Measurements from ENCODE around the gene CFD. TPM values are rescaled to one million over a fixed set of nuclear protein-coding genes. Genes with fewer than 3 reads are reported as not detected.

CFD gene
- polyA plus RNA-seq, 1 of the 3 experiments (the other 2 are of a cell fraction), result 2.5 TPM

DNA sequence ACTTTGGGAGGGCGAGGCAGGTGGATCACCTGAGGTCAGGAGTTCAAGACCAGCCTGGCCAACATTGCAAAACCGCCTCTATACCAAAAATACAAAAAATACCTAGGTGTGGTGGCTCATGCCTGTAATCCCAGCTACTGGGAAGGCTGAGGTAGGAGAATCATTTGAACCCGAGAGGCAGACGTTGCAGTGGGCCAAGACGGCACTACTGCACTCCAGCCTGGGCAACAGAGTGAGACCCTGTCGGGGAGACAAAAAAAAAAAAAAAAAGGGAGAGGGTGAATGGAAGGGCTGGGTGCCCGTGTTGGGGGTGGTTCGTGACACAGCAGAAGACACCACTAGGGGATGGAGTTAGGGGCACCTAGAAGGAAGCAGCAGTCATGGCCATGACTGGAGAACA, 10.8 kb downstream of the CFD start:
- peaks cover 22% of the 10 kb centered on the region for H3F3A ChIP-seq (replicated peaks; ENCODE audit: insufficient read depth)
- H3K9ac ChIP-seq, result no peak overlapping the region
- TF ChIP-seq CHD2 (IDR thresholded peaks at IDR 0.05; ENCODE audit: low read length, partially characterized antibody), result no peak
- TF ChIP-seq YY1 (IDR thresholded peaks at IDR 0.05; ENCODE audit: low read depth), result no peak
- no peak for TF ChIP-seq NRF1 (IDR thresholded peaks at IDR 0.05; ENCODE audit: low read depth, low read length)
- TF ChIP-seq TAF1 (IDR thresholded peaks at IDR 0.05; ENCODE audit: borderline replicate concordance, low read depth, low read length), result no peak
- TF ChIP-seq, protein P1, sequence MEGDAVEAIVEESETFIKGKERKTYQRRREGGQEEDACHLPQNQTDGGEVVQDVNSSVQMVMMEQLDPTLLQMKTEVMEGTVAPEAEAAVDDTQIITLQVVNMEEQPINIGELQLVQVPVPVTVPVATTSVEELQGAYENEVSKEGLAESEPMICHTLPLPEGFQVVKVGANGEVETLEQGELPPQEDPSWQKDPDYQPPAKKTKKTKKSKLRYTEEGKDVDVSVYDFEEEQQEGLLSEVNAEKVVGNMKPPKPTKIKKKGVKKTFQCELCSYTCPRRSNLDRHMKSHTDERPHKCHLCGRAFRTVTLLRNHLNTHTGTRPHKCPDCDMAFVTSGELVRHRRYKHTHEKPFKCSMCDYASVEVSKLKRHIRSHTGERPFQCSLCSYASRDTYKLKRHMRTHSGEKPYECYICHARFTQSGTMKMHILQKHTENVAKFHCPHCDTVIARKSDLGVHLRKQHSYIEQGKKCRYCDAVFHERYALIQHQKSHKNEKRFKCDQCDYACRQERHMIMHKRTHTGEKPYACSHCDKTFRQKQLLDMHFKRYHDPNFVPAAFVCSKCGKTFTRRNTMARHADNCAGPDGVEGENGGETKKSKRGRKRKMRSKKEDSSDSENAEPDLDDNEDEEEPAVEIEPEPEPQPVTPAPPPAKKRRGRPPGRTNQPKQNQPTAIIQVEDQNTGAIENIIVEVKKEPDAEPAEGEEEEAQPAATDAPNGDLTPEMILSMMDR (IDR thresholded peaks at IDR 0.05), result no peak
- no peak for TF ChIP-seq FOXM1 (IDR thresholded peaks at IDR 0.05; ENCODE audit: low read depth)
- TF ChIP-seq TEAD4 (IDR thresholded peaks at IDR 0.05; ENCODE audit: borderline replicate concordance, insufficient read depth), result no peak
- H3K4me3 ChIP-seq (ENCODE audit: low read depth in 2 of 2, low read length in 1 of 2), result no peak overlapping the region
- ChIA-PET CTCF (interaction anchor here (0.9 to 1.3 kb wide), 2 partner anchors 14 to 112 kb away, joined by 3 to 5 read pairs; no protein-coding TSS in a partner anchor), POLR2A (no interaction called here)
- no peak for DNase-seq
- H3K27me3 ChIP-seq (ENCODE audit: insufficient read depth), result no peaks in the 10 kb centered on the region
- peaks cover 4 to 16% of the 10 kb centered on the region in 2 experiments; a peak in 2 of 4 replicates for H3K4me1 ChIP-seq (ENCODE audit: control insufficient read depth in 1 of 2, insufficient read depth in 2 of 2, low read depth in 1 of 2, low read length in 1 of 2)
- no peak overlapping the region for H2AFZ ChIP-seq (ENCODE audit: low read depth)
- H3K4me2 ChIP-seq, result no peak overlapping the region
- no peaks in the 10 kb centered on the region for H3K9me3 ChIP-seq
- WGBS (ENCODE audit: low lambda C conversion rate), result 96% methylated on average over 7 of the region's 8 CpGs
- no peaks in the 10 kb centered on the region for H4K20me1 ChIP-seq (ENCODE audit: insufficient read depth)
- H3K27ac ChIP-seq (ENCODE audit: low read depth in 2 of 2, low read length in 1 of 2), result peak overlapping the region in 1 of 2 experiments; percentile 67; a peak in 1 of 4 replicates
- no peaks in the 10 kb centered on the region for H3K79me2 ChIP-seq (ENCODE audit: insufficient read depth)
- no peaks in the 10 kb centered on the region for H3K9me2 ChIP-seq
- peaks cover 3 to 36% of the 10 kb centered on the region in 2 experiments for H3K36me3 ChIP-seq (replicated peaks in 1 of 2; ENCODE audit: control insufficient read depth in 1 of 2, insufficient read depth in 2 of 2, low read length in 1 of 2)

DNA sequence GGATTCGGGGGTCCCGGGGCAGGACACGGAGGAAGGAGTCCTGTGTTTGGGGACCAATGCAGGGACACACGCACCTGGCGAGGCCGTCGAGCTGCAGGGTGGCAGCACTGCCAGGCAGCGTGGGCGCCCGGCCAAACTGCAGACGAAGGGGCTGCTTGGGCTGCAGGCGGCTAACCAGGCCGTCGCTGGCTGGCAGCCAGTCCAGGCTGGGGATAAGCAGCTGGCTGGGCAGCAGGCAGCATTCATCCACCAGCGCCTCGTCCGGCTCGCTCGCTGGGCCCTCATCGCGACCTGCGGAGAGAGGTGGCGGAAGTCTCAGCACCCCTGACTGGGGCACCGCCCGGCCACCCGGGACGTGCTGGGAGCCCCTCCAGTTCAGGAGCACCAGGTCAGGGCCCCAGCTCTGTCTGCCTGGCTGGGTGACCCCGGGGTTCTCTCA, 11.5 kb downstream of the CFD start:
- CTCF ChIA-PET, result interaction anchor here (0.9 to 1.3 kb wide), 4 partner anchors 14 to 112 kb away, joined by 3 to 5 read pairs (median 3); no protein-coding TSS in a partner anchor
- Histone ChIP-seq H3K9me2 (no peaks in the 10 kb centered on the region), H4K20me1 (ENCODE audit: insufficient read depth) (no peaks in the 10 kb centered on the region), H3K4me2 (no peak overlapping the region), H3K79me2 (ENCODE audit: insufficient read depth) (no peaks in the 10 kb centered on the region), H3F3A (replicated peaks; ENCODE audit: insufficient read depth) (peaks cover 22% of the 10 kb centered on the region), H3K4me3 (ENCODE audit: low read depth in 2 of 2, low read length in 1 of 2) (no peak overlapping the region), H3K9ac (no peak overlapping the region), H3K27me3 (ENCODE audit: insufficient read depth) (no peaks in the 10 kb centered on the region), H2AFZ (ENCODE audit: low read depth) (no peak overlapping the region), H3K27ac (ENCODE audit: low read depth in 2 of 2, low read length in 1 of 2) (peak overlapping the region in 1 of 2 experiments; percentile 76; a peak in 2 of 4 replicates), H3K4me1 (ENCODE audit: control insufficient read depth in 1 of 2, insufficient read depth in 2 of 2, low read depth in 1 of 2, low read length in 1 of 2) (peaks cover 4 to 16% of the 10 kb centered on the region in 2 experiments; a peak in 2 of 4 replicates), H3K36me3 (replicated peaks in 1 of 2; ENCODE audit: control insufficient read depth in 1 of 2, insufficient read depth in 2 of 2, low read length in 1 of 2) (peaks cover 3 to 40% of the 10 kb centered on the region in 2 experiments), H3K9me3 (no peaks in the 10 kb centered on the region)
- POLR2A ChIA-PET, result interaction anchor here (0.7 kb wide), 1 partner anchor 8 kb away, joined by 3 read pairs; no protein-coding TSS in a partner anchor
- TF ChIP-seq RAD21 (IDR thresholded peaks at IDR 0.05; ENCODE audit: low read length) (peak; percentile 13; the same call in 1 of the 2 replicates), IRF3 (IDR thresholded peaks at IDR 0.05; ENCODE audit: low read depth, low read length) (no peak), RXRA (IDR thresholded peaks at IDR 0.05; ENCODE audit: borderline replicate concordance, low read depth) (no peak), NFIC (IDR thresholded peaks at IDR 0.05; ENCODE audit: borderline replicate concordance) (no peak), SMC3 (IDR thresholded peaks at IDR 0.05; ENCODE audit: low read depth, low read length) (peak; percentile 7; the same call in 1 of the 2 replicates), TEAD4 (IDR thresholded peaks at IDR 0.05; ENCODE audit: borderline replicate concordance, insufficient read depth) (no peak), FOXJ3 (CRISPR knock-in tag; IDR thresholded peaks at IDR 0.05) (0 out of 2 replicates have a peak, but pooled peaks have one; percentile 49), RCOR1 (IDR thresholded peaks at IDR 0.05; ENCODE audit: low read length) (peak; percentile 45; the same call in 1 of the 2 replicates), MEF2A (IDR thresholded peaks at IDR 0.05; ENCODE audit: borderline replicate concordance, low read depth) (no peak)
- peak; percentile 93 for DNase-seq
- 82% methylated on average over 7 of the region's 28 CpGs for WGBS (ENCODE audit: low lambda C conversion rate)

Data from SK-N-SH (cell line).